ENCODE measurements around the gene KRTAP4-8. TPM values are rescaled to one million over a fixed set of nuclear protein-coding genes. Genes with fewer than 3 reads are reported as not detected.
"Not testable (repeated sequence)": the region's sequence is repeated elsewhere in the genome, so short reads cannot be mapped to it uniquely, and the experiment has no call there.

KRTAP4-8 gene
- total RNA-seq, 1 experiment from 2014 or later = not detected

GRCh38 chr17:41065829-41066624 is 31.9 kb downstream of the KRTAP4-8 start, which contains the start of gene KRTAP2-4:
KRTAP2-4 (minus strand) TSS chr17:41065879; CDS start chr17:41065845, 34 bp downstream.
- peak within 1 kb of the TSS; percentile 42 for H3K27ac ChIP-seq
- H3K79me2 ChIP-seq (ENCODE audit: low read depth) = no peaks in the 10 kb centered on the region
- no peak within 1 kb of the TSS for H2AFZ ChIP-seq
- TF ChIP-seq EZH2 (IDR thresholded peaks at IDR 0.05; ENCODE audit: low read depth) (no peak), CTCF (conservative IDR thresholded peaks at IDR 0.05) (no peak)
- intact Hi-C loops (cut with micrococcal nuclease; ENCODE audit: unreplicated experiment) = loop anchor here (10.0 kb wide), 1 partner anchor 479 kb away; no protein-coding TSS in a partner anchor
- ChIA-PET POLR2A (ENCODE audit: unreplicated experiment) (no interaction called here), CTCF (no interaction called here)
- peak in 1 of 2 experiments; percentile 63 for DNase-seq
- BruUV-seq (replicated peaks) = no TSS peak
- no peaks in the 10 kb centered on the region for H3K36me3 ChIP-seq (ENCODE audit: low read depth)
- H3K9me3 ChIP-seq (ENCODE audit: insufficient read depth, low read depth) = no peaks in the 10 kb centered on the region
- no peaks in the 10 kb centered on the region for H3K9me2 ChIP-seq (ENCODE audit: insufficient read depth)
- no peak within 1 kb of the TSS for H3K4me3 ChIP-seq
- peak within 1 kb of the TSS; percentile 4; the same call in 1 of the 2 replicates for H3K4me2 ChIP-seq
- no peaks in the 10 kb centered on the region for H4K20me1 ChIP-seq (ENCODE audit: insufficient read depth)
- H3K4me1 ChIP-seq (replicated peaks; ENCODE audit: insufficient read depth) = peaks cover 32% of the 10 kb centered on the region
- H3K27me3 ChIP-seq (ENCODE audit: insufficient read depth, low read depth) = no peaks in the 10 kb centered on the region
- H3F3A ChIP-seq (ENCODE audit: insufficient read depth, low read depth) = peaks cover 5% of the 10 kb centered on the region

GRCh38 chr17:41065016-41065689 is 32.8 kb downstream of the KRTAP4-8 start:
- DNase-seq = peak in 1 of 2 experiments; percentile 34
- H3K79me2 ChIP-seq (ENCODE audit: low read depth); H3K9me3 ChIP-seq (ENCODE audit: insufficient read depth, low read depth); H3K27ac ChIP-seq; H2AFZ ChIP-seq; H3K36me3 ChIP-seq (ENCODE audit: low read depth); CTCF ChIA-PET; H3K27me3 ChIP-seq (ENCODE audit: insufficient read depth, low read depth); H3K9me2 ChIP-seq (ENCODE audit: insufficient read depth); BruUV-seq (replicated peaks); H3K4me2 ChIP-seq; H4K20me1 ChIP-seq (ENCODE audit: insufficient read depth); H3K4me3 ChIP-seq: not testable (repeated sequence)
- POLR2A ChIA-PET (ENCODE audit: unreplicated experiment) = interaction anchor here (0.6 kb wide), 1 partner anchor 500 kb away, joined by 3 read pairs; no protein-coding TSS in a partner anchor
- H3F3A ChIP-seq (ENCODE audit: insufficient read depth, low read depth) = peaks cover 13% of the 10 kb centered on the region
- intact Hi-C loops (cut with micrococcal nuclease; ENCODE audit: unreplicated experiment) = loop anchor here (10.0 kb wide), 1 partner anchor 480 kb away; no protein-coding TSS in a partner anchor
- H3K4me1 ChIP-seq (replicated peaks; ENCODE audit: insufficient read depth) = peaks cover 40% of the 10 kb centered on the region

- Histone ChIP-seq H3K4me2 (no peak overlapping the region), H3K9me2 (ENCODE audit: insufficient read depth) (no peaks in the 10 kb centered on the region), H3K4me3 (no peak overlapping the region), H3K4me1 (replicated peaks; ENCODE audit: insufficient read depth) (peaks cover 46% of the 10 kb centered on the region), H3K79me2 (ENCODE audit: low read depth) (no peaks in the 10 kb centered on the region), H3K27me3 (ENCODE audit: insufficient read depth, low read depth) (no peaks in the 10 kb centered on the region), H3K36me3 (ENCODE audit: low read depth) (no peaks in the 10 kb centered on the region), H3F3A (ENCODE audit: insufficient read depth, low read depth) (peaks cover 19% of the 10 kb centered on the region), H3K9me3 (ENCODE audit: insufficient read depth, low read depth) (no peaks in the 10 kb centered on the region), H2AFZ (no peak overlapping the region), H4K20me1 (ENCODE audit: insufficient read depth) (no peaks in the 10 kb centered on the region), H3K27ac (no peak overlapping the region)
- intact Hi-C loops (cut with micrococcal nuclease; ENCODE audit: unreplicated experiment) = loop anchor here (5.0 to 10.0 kb wide), 2 partner anchors 258 to 480 kb away; no protein-coding TSS in a partner anchor
- no TSS peak for BruUV-seq (replicated peaks)
- DNase-seq = no peak
- POLR2A ChIA-PET (ENCODE audit: unreplicated experiment) = no interaction called here
- TF ChIP-seq CTCF (conservative IDR thresholded peaks at IDR 0.05) = no peak
- no peak for TF ChIP-seq EZH2 (IDR thresholded peaks at IDR 0.05; ENCODE audit: low read depth)
- CTCF ChIA-PET = interaction anchor here (0.7 kb wide), 1 partner anchor 43 kb away, joined by 3 read pairs; no protein-coding TSS in a partner anchor
Measured at GRCh38 chr17:41064301-41064700, 33.6 kb downstream of the KRTAP4-8 start.
